HepG2 (cell line): ENCODE results near the gene MGMT. TPM values are rescaled to one million over a fixed set of nuclear protein-coding genes. Genes with fewer than 3 reads are reported as not detected.
A peak's percentile ranks its signal among the peaks of the same experiment; 100 is the strongest.

Experiments
- ASH2L ChIP-seq: fragments of 300-600, 200-600 bp; sonication (generic); IDR thresholded peaks from 2 replicates; pipeline ENCODE4 v1.7.0; 2017; ENCODE audit warnings: low read depth, mild to moderate bottlenecking, moderate library complexity, mixed read lengths, low read length; ENCODE audit not compliant: insufficient read length
- DR1 ChIP-seq: sonication (generic); formaldehyde crosslinking; IDR thresholded peaks from 2 replicates; pipeline ENCODE4 v1.8.0; 2021; ENCODE audit warnings: mild to moderate bottlenecking, missing genetic modification reagents, inconsistent platforms
- FOXA1 ChIP-seq, 2 experiments: fragments of 450-650 bp in 1 of 2; sonication (generic) in 1 of 2; formaldehyde crosslinking in 1 of 2; IDR thresholded peaks; 2 replicates each; pipeline versions ENCODE4 v1.4.0 to v1.6.1; 2016 to 2020; ENCODE audit warnings: missing genetic modification reagents in 1 of 2
- KDM5A ChIP-seq: fragments of 200-600 bp; sonication (generic); IDR thresholded peaks from 2 replicates; pipeline ENCODE4 v1.7.0; 2018; ENCODE audit warnings: antibody characterized with exemption, mild to moderate bottlenecking, low read length, borderline replicate concordance
- NFIB ChIP-seq: sonication (generic); formaldehyde crosslinking; IDR thresholded peaks from 2 replicates; pipeline ENCODE4 v1.9.0; 2021; ENCODE audit warnings: missing genetic modification reagents, mild to moderate bottlenecking, borderline replicate concordance
- ONECUT2 ChIP-seq: sonication (generic); formaldehyde crosslinking; IDR thresholded peaks from 2 replicates; pipeline ENCODE4 v1.4.0; 2020; ENCODE audit warnings: missing genetic modification reagents
- SOX13 ChIP-seq, 3 experiments: fragments of 450-650 bp in 1 of 3; sonication (generic) in 1 of 3; formaldehyde crosslinking in 1 of 3; IDR thresholded peaks in 2 of 3; conservative IDR thresholded peaks in 1 of 3; 2 replicates each; pipeline versions ENCODE4 v1.5.0 to v1.6.1; 2016 to 2020; ENCODE audit warnings: antibody characterized with exemption in 1 of 3, mild to moderate bottlenecking in 1 of 3, missing compliant biosample characterization in 1 of 3, missing genetic modification reagents in 1 of 3, moderate library complexity in 1 of 3
- THAP11 ChIP-seq: IDR thresholded peaks from 2 replicates; pipeline ENCODE4 v1.6.1; 2016; ENCODE audit warnings: missing biosample characterization, missing genetic modification reagents
- ZNF12 ChIP-seq: sonication (generic); formaldehyde crosslinking; IDR thresholded peaks from 2 replicates; pipeline ENCODE4 v1.5.0; 2020; ENCODE audit warnings: missing genetic modification reagents
- ZNF280D ChIP-seq: sonication (generic); formaldehyde crosslinking; IDR thresholded peaks from 2 replicates; pipeline ENCODE4 v1.5.1; 2020; ENCODE audit warnings: mild to moderate bottlenecking, missing genetic modification reagents
- ZNF614 ChIP-seq: IDR thresholded peaks from 2 replicates; pipeline ENCODE4 v1.6.1; 2018; ENCODE audit warnings: missing biosample characterization, missing genetic modification reagents, inconsistent platforms, borderline replicate concordance
- ZNF646 ChIP-seq: sonication (generic); formaldehyde crosslinking; IDR thresholded peaks from 2 replicates; pipeline ENCODE4 v1.9.0; 2021; ENCODE audit warnings: mild to moderate bottlenecking, missing genetic modification reagents
- ZNF691 ChIP-seq: sonication (generic); formaldehyde crosslinking; IDR thresholded peaks from 2 replicates; pipeline ENCODE4 v1.4.0; 2020; ENCODE audit warnings: missing genetic modification reagents, low read depth, mild to moderate bottlenecking, borderline replicate concordance
- ZNF800 ChIP-seq: sonication (generic); formaldehyde crosslinking; IDR thresholded peaks from 2 replicates; pipeline ENCODE4 v1.4.0; 2020; ENCODE audit warnings: missing genetic modification reagents
- ZSCAN21 ChIP-seq: sonication (generic); formaldehyde crosslinking; IDR thresholded peaks from 2 replicates; pipeline ENCODE4 v1.8.0; 2022; ENCODE audit warnings: mild to moderate bottlenecking, missing genetic modification reagents, moderate library complexity, borderline replicate concordance
- polyA plus RNA-seq, 8 experiments: library from polyadenylated mRNA; depleted of rRNA in 3 of 8; stranded (reverse) in 7 of 8; unstranded in 1 of 8; fragments of >200 nt; fragmentation: Illumina TruSeq in 4 of 8; extraction: Trizol in 4 of 8; gene quantifications; 2 replicates each; pipeline versions ENCODE4 v1.2.1 to v1.2.3, GENCODE V29; 2011 to 2016; ENCODE audit warnings: low read depth in 4 of 8, missing spikeins in 1 of 8, mixed read lengths in 1 of 8; ENCODE audit not compliant: insufficient read depth in 1 of 8
- total RNA-seq, 5 experiments: library from RNA; depleted of rRNA; stranded (reverse); fragments of >200 nt; fragmentation: Illumina TruSeq; extraction: Trizol; gene quantifications; 2 replicates each; pipeline ENCODE4 v1.2.3, GENCODE V29; 2016; ENCODE audit warnings: low read depth in 1 of 5

Gene MGMT
- total and polyA plus RNA-seq, 2 of the 13 experiments (the other 11 are each of a cell fraction or from before 2014, with no cell fraction given), result 12.0 to 19.5 TPM

- no peak for TF ChIP-seq ZNF646 (CRISPR knock-in tag)
- 0 out of 2 replicates have a peak, but pooled peaks have one; percentile 30 for TF ChIP-seq THAP11 (CRISPR knock-in tag)
- TF ChIP-seq NFIB (CRISPR knock-in tag), result no peak
- no peak for TF ChIP-seq ZNF280D (CRISPR knock-in tag)
- peak; percentile 23; the same call in 1 of the 2 replicates for TF ChIP-seq ZNF614
- TF ChIP-seq ZNF12, result no peak
- TF ChIP-seq ZSCAN21, result no peak
- no peak for TF ChIP-seq DR1 (CRISPR knock-in tag)
- no peak for TF ChIP-seq ASH2L
- TF ChIP-seq KDM5A, result no peak
- TF ChIP-seq SOX13 (IDR thresholded peaks at IDR 0.05), result no peak
- peak in 1 of 2 experiments; percentile 58; a peak in 2 of 4 replicates for TF ChIP-seq SOX13 (CRISPR knock-in tag; conservative IDR thresholded peaks at IDR 0.05 in 1 of 2, IDR thresholded peaks at IDR 0.05 in 1 of 2)
- no peak for TF ChIP-seq ZNF691
- no peak for TF ChIP-seq FOXA1 (IDR thresholded peaks at IDR 0.05)
- TF ChIP-seq FOXA1 (CRISPR knock-in tag; IDR thresholded peaks at IDR 0.05), result peak; percentile 72
- TF ChIP-seq ONECUT2, result no peak
- no peak for TF ChIP-seq ZNF800 (CRISPR knock-in tag)
Measured at GRCh38 chr10:129470103-129470851, 3.2 kb downstream of the MGMT start (continued).
